ENCODE measurements around the gene COBL. TPM values are rescaled to one million over a fixed set of nuclear protein-coding genes. Genes with fewer than 3 reads are reported as not detected.
A peak's percentile ranks its signal among the peaks of the same experiment; 100 is the strongest.

COBL gene
- total and polyA plus RNA-seq, 12 donors, result 15.5 to 109 (median 87.8) TPM

DNA sequence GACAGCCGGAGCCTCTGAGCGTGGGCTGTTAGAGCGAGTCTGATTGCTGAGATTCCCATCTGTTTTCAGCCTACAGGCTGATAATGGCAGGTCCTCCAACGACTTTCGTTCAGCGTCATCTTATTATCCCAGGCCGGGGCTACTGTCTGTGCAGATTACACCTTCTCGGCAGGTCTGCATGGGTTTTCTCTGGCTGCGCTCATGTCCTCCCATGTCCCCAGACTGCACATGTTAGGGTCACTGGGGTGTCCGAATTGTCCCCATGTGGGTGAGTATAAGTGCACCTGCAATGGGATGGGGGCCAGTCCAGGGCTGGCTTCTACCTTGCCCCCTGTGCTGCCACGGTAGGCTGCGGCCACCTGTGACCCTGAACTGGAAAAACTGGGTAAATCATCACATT is 257.8 kb downstream of the COBL start:
- no peaks in the 10 kb centered on the region for H3K36me3 ChIP-seq
- H3K9me3 ChIP-seq, result no peaks in the 10 kb centered on the region
- WGBS, 2 donors, result 95% methylated on average over 12 of the region's 12 CpGs
- H3K4me3 ChIP-seq, result no peak overlapping the region
- ATAC-seq (no peak), DNase-seq (no peak)
- H3K27ac ChIP-seq, result no peak overlapping the region
- intact Hi-C loops (cut with DNase I), result no loop called here
- TF ChIP-seq, protein P1, sequence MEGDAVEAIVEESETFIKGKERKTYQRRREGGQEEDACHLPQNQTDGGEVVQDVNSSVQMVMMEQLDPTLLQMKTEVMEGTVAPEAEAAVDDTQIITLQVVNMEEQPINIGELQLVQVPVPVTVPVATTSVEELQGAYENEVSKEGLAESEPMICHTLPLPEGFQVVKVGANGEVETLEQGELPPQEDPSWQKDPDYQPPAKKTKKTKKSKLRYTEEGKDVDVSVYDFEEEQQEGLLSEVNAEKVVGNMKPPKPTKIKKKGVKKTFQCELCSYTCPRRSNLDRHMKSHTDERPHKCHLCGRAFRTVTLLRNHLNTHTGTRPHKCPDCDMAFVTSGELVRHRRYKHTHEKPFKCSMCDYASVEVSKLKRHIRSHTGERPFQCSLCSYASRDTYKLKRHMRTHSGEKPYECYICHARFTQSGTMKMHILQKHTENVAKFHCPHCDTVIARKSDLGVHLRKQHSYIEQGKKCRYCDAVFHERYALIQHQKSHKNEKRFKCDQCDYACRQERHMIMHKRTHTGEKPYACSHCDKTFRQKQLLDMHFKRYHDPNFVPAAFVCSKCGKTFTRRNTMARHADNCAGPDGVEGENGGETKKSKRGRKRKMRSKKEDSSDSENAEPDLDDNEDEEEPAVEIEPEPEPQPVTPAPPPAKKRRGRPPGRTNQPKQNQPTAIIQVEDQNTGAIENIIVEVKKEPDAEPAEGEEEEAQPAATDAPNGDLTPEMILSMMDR (IDR thresholded peaks at IDR 0.05), result no peak
- no peaks in the 10 kb centered on the region for H3K27me3 ChIP-seq
- peaks cover 0 to 11% (median 0%) of the 10 kb centered on the region in 9 donors for H3K4me1 ChIP-seq

DNA sequence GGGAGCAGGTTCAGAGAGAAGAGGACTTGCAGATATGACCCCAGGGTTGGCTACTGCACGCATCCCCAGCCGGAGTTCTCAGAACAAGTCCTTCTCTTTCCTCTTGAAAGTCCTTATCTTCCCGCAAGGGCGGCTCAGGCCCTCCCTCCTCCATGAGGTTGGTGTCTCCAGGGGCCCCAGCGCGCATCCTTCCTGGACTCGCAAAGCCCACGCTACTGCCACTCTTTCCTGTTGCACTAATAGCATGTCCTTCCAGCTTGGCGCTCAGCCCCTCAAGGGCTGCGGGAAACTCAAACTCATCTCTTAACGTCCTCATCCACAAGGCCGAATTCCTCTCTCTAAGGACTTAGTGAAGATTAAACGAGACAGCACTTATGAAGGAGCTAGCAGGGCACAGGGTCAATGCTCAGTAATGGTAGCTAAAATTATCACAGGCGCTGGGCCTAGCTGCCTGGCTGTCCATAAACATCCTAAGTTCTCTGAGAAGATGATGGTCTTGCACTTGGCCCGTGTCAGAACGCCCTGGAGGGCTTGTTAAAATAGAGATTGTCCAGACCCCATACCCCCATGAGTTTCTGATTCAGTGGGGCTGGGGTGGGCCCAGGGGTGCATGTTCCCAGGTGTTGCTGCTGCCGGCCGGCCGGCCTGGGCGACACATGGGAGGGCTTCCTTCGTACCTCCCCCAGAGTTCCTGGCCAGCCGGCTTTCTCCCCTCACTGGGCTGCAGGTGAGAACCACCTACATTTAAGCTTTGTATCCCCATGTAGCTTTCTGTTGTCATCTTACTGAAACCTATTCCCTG is 261.4 kb downstream of the COBL start:
- TF ChIP-seq, protein P1 (IDR thresholded peaks at IDR 0.05), result no peak
- ATAC-seq, result peak in 7 of 8 donors; percentile 12 to 62 (median 39)
- intact Hi-C loops (cut with DNase I), result no loop called here
- Histone ChIP-seq H3K27ac (peak overlapping the region in 2 of 10 donors; percentile 9 to 44), H3K4me1 (peaks cover 0 to 11% (median 0%) of the 10 kb centered on the region in 9 donors), H3K36me3 (no peaks in the 10 kb centered on the region), H3K27me3 (no peaks in the 10 kb centered on the region), H3K9me3 (no peaks in the 10 kb centered on the region), H3K4me3 (no peak overlapping the region)
- no peak for DNase-seq
- WGBS, 2 donors, result 66 to 80% methylated on average over 22 of the region's 22 CpGs

DNA sequence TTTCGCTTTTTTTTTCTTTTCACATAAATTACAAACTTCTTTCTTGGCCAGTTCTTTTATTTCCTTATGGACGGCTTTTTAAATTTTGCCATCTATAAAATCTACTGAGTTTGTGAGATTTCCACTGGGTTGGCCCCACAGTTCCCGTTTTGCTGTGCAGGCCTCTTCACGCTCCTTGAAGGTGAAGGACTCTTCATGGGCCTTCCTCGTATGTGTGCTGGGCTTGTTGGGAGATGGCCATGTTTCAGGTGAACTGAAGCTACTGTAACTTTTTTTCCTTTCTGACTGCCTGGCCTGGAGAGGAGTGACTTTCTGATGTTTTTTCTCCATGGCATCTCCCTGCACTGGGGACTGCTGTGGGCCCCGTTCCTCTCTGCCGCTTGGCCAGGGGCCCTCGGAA is 262.4 kb downstream of the COBL start:
- DNase-seq (no peak), ATAC-seq (no peak)
- H3K27me3 ChIP-seq, result no peaks in the 10 kb centered on the region
- no peak overlapping the region for H3K4me3 ChIP-seq
- H3K4me1 ChIP-seq, result peaks cover 0 to 12% (median 0%) of the 10 kb centered on the region in 9 donors
- no peaks in the 10 kb centered on the region for H3K9me3 ChIP-seq
- 88 to 93% methylated on average over 8 of the region's 8 CpGs for WGBS, 2 donors
- intact Hi-C loops (cut with DNase I), result no loop called here
- no peaks in the 10 kb centered on the region for H3K36me3 ChIP-seq
- TF ChIP-seq, protein P1 (IDR thresholded peaks at IDR 0.05), result no peak
- no peak overlapping the region for H3K27ac ChIP-seq

DNA sequence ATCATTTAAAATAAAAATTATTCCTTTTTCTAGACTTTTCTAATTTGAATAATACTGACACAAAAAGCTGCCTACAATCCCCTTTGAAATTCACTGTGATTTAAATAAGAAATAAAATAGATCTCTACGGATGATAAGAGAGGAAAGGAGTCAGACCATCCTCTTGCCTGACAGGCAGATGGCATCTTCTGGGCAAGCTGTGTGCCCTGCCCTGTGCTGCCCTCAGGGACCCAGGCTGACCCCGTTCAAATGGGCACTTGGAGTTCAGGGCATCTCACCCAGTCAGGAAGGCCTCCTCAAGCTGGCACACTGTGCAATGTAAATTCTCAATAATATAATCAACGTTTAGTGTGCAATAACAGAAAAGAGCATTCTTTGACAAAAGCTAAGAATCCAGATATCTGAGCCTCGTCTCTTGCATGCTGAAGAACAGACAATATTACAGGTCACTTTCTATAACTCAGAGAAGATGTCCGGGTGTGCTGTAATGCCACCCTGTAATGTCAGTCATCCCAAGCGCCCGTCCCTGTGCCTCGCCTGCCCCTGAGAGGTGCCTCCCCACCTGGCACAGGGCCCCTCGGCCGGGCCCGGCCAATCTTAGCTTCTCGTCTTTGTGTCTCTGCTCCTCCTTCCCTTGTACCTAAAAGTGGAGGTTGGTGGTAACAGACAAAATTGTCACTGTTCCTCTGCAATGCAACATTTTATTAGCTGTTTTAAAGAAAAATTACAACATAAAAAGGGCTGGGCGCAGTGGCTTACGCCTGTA is 263.3 kb downstream of the COBL start:
- no peak for DNase-seq
- WGBS, 2 donors, result 90 to 92% methylated on average over 14 of the region's 14 CpGs
- H3K9me3 ChIP-seq, result no peaks in the 10 kb centered on the region
- no peaks in the 10 kb centered on the region for H3K36me3 ChIP-seq
- no peak for ATAC-seq
- TF ChIP-seq, protein P1 (IDR thresholded peaks at IDR 0.05), result no peak
- intact Hi-C loops (cut with DNase I), result no loop called here
- H3K4me3 ChIP-seq, result no peak overlapping the region
- H3K27me3 ChIP-seq, result no peaks in the 10 kb centered on the region
- peaks cover 0 to 12% (median 0%) of the 10 kb centered on the region in 9 donors for H3K4me1 ChIP-seq
- H3K27ac ChIP-seq, result no peak overlapping the region

Data from heart right ventricle (tissue), 16 donors.